MM.1S (cell line): Measurements from ENCODE around the gene EIF5AL1.
"Not testable (repeated sequence)": the region's sequence is repeated elsewhere in the genome, so short reads cannot be mapped to it uniquely, and the experiment has no call there.

ENCODE experiments used
- DNase-seq: peaks from one replicate; pipeline ENCODE4 v3.0.0-alpha.2; 2015
- H2AFZ ChIP-seq: fragments of 300-600 bp; sonication (generic); 2 replicates; pipeline ENCODE4 v1.6.0; 2016; ENCODE audit warnings: antibody characterized with exemption, low read length
- H3F3A ChIP-seq: fragments of 300-600 bp; sonication (generic); 2 replicates; pipeline ENCODE4 v1.6.1; 2016; ENCODE audit warnings: mild to moderate bottlenecking, antibody characterized with exemption, low read length, moderate library complexity, mixed read lengths; ENCODE audit not compliant: insufficient read depth
- H3K27ac ChIP-seq: fragments of 300-600 bp; sonication (generic); 2 replicates; pipeline ENCODE4 v1.5.1; 2016; ENCODE audit warnings: mild to moderate bottlenecking, low read length
- H3K27me3 ChIP-seq: fragments of 300-600 bp; sonication (generic); replicated peaks from 2 replicates; pipeline ENCODE4 v1.6.0; 2016; ENCODE audit warnings: low read length; ENCODE audit not compliant: insufficient read depth
- H3K36me3 ChIP-seq: fragments of 300-600 bp; sonication (generic); replicated peaks from 2 replicates; pipeline ENCODE4 v1.6.1; 2016; ENCODE audit warnings: mild to moderate bottlenecking, low read length, mixed read lengths; ENCODE audit not compliant: insufficient read depth
- H3K4me1 ChIP-seq: fragments of 300-600 bp; sonication (generic); 2 replicates; pipeline ENCODE4 v1.6.1; 2016; ENCODE audit warnings: low read length, mixed read lengths
- H3K4me2 ChIP-seq: fragments of 300-600 bp; sonication (generic); 2 replicates; pipeline ENCODE4 v1.6.0; 2016; ENCODE audit warnings: low read depth, low read length
- H3K4me3 ChIP-seq: fragments of 300-600 bp; sonication (generic); 2 replicates; pipeline ENCODE4 v1.5.1; 2016; ENCODE audit warnings: low read length, mixed read lengths
- H3K79me2 ChIP-seq: fragments of 300-600 bp; sonication (generic); 2 replicates; pipeline ENCODE4 v1.6.1; 2016; ENCODE audit warnings: mixed run types, low read length, mixed read lengths
- H3K9ac ChIP-seq: fragments of 300-600 bp; sonication (generic); 2 replicates; pipeline ENCODE4 v1.6.1; 2016; ENCODE audit warnings: low read length, mixed read lengths
- H3K9me2 ChIP-seq: fragments of 300-600 bp; sonication (generic); replicated peaks from 2 replicates; pipeline ENCODE4 v1.6.1; 2016; ENCODE audit warnings: mild to moderate bottlenecking, low read length, mixed read lengths; ENCODE audit not compliant: insufficient read depth
- H3K9me3 ChIP-seq: fragments of 300-600 bp; sonication (generic); replicated peaks from 2 replicates; pipeline ENCODE4 v1.6.1; 2016; ENCODE audit warnings: mild to moderate bottlenecking, low read length, mixed read lengths; ENCODE audit not compliant: insufficient read depth
- H4K20me1 ChIP-seq: fragments of 300-600 bp; sonication (generic); 2 replicates; pipeline ENCODE4 v1.6.1; 2016; ENCODE audit warnings: mild to moderate bottlenecking, low read length, moderate library complexity, mixed read lengths; ENCODE audit not compliant: insufficient read depth
- CTCF ChIP-seq: fragments of 300-600 bp; sonication (generic); IDR thresholded peaks from 2 replicates; pipeline ENCODE4 v1.5.1; 2016; ENCODE audit warnings: antibody characterized with exemption, low read length, mixed read lengths
- EZH2 ChIP-seq: fragments of 300-600 bp; sonication (generic); optimal IDR thresholded peaks from 2 replicates; pipeline ENCODE3; 2017; ENCODE audit warnings: low read depth, mild to moderate bottlenecking, antibody characterized with exemption, low read length, mixed read lengths
- EZH2phosphoT487 ChIP-seq: fragments of 300-600 bp; sonication (generic); IDR thresholded peaks from 2 replicates; pipeline ENCODE4 v1.6.1; 2018; ENCODE audit warnings: antibody characterized with exemption, low read length

The EIF5AL1 gene

GRCh38 chr10:79538311-79538710 is 26.0 kb downstream of the EIF5AL1 start:
- not testable (repeated sequence) for H2AFZ ChIP-seq, H4K20me1 ChIP-seq, H3K36me3 ChIP-seq, H3K9me2 ChIP-seq, H3K4me2 ChIP-seq, H3K27ac ChIP-seq, H3K9me3 ChIP-seq, H3K9ac ChIP-seq, H3K4me3 ChIP-seq, H3F3A ChIP-seq, H3K79me2 ChIP-seq, H3K4me1 ChIP-seq, DNase-seq, H3K27me3 ChIP-seq

GRCh38 chr10:79540930-79541329 is 28.6 kb downstream of the EIF5AL1 start:
- not testable (repeated sequence) for DNase-seq

GRCh38 chr10:79542626-79543025 is 30.3 kb downstream of the EIF5AL1 start:
- H2AFZ ChIP-seq: no peak overlapping the region
- no peaks in the 10 kb centered on the region for H3K4me1 ChIP-seq
- no peak overlapping the region for H3K27ac ChIP-seq
- TF ChIP-seq CTCF (no peak), EZH2phosphoT487 (no peak), EZH2 (no peak)
- no peaks in the 10 kb centered on the region for H3K9me3 ChIP-seq
- H3K9ac ChIP-seq: no peak overlapping the region
- H3K36me3 ChIP-seq: no peaks in the 10 kb centered on the region
- H3K9me2 ChIP-seq: no peaks in the 10 kb centered on the region
- H4K20me1 ChIP-seq: no peaks in the 10 kb centered on the region
- H3F3A ChIP-seq: no peaks in the 10 kb centered on the region
- DNase-seq: no peak
- no peak overlapping the region for H3K4me3 ChIP-seq
- no peaks in the 10 kb centered on the region for H3K27me3 ChIP-seq
- no peak overlapping the region for H3K4me2 ChIP-seq
- H3K79me2 ChIP-seq: no peaks in the 10 kb centered on the region

More at GRCh38 chr10:79540930-79541329, 28.6 kb downstream of the EIF5AL1 start:
- H3K27me3 ChIP-seq, H3K4me3 ChIP-seq, H3F3A ChIP-seq, H2AFZ ChIP-seq, H3K4me1 ChIP-seq, H4K20me1 ChIP-seq, H3K9me3 ChIP-seq, H3K27ac ChIP-seq, H3K9ac ChIP-seq, H3K79me2 ChIP-seq, H3K36me3 ChIP-seq, H3K4me2 ChIP-seq, H3K9me2 ChIP-seq: not testable (repeated sequence)

GRCh38 chr10:79544408-79544807 is 32.1 kb downstream of the EIF5AL1 start:
- not testable (repeated sequence) for H3K9me2 ChIP-seq, DNase-seq, H3K27ac ChIP-seq, H3F3A ChIP-seq, H3K36me3 ChIP-seq, H4K20me1 ChIP-seq, H3K27me3 ChIP-seq, H3K9ac ChIP-seq, H3K9me3 ChIP-seq, H3K4me3 ChIP-seq, H3K79me2 ChIP-seq, H2AFZ ChIP-seq, H3K4me2 ChIP-seq, H3K4me1 ChIP-seq

- H3K9me2 ChIP-seq, H3F3A ChIP-seq, H3K27ac ChIP-seq, H3K79me2 ChIP-seq, H3K9me3 ChIP-seq, H2AFZ ChIP-seq, H3K36me3 ChIP-seq, H3K9ac ChIP-seq, H4K20me1 ChIP-seq, H3K27me3 ChIP-seq, H3K4me2 ChIP-seq, DNase-seq, H3K4me1 ChIP-seq, H3K4me3 ChIP-seq: not testable (repeated sequence)
Observed at GRCh38 chr10:79544926-79545659, 32.8 kb downstream of the EIF5AL1 start.

GRCh38 chr10:79547128-79547527 is 34.8 kb downstream of the EIF5AL1 start:
- H3K4me2 ChIP-seq, H3K27ac ChIP-seq, DNase-seq: not testable (repeated sequence)

More at GRCh38 chr10:79547128-79547527, 34.8 kb downstream of the EIF5AL1 start:
- H3K4me3 ChIP-seq, H3K27me3 ChIP-seq, H3F3A ChIP-seq, H3K79me2 ChIP-seq, H4K20me1 ChIP-seq, H3K9ac ChIP-seq, H3K9me3 ChIP-seq, H2AFZ ChIP-seq, H3K36me3 ChIP-seq, H3K9me2 ChIP-seq, H3K4me1 ChIP-seq: not testable (repeated sequence)
